ENCODE results near the gene POU2AF3.

Gene POU2AF3

DNA sequence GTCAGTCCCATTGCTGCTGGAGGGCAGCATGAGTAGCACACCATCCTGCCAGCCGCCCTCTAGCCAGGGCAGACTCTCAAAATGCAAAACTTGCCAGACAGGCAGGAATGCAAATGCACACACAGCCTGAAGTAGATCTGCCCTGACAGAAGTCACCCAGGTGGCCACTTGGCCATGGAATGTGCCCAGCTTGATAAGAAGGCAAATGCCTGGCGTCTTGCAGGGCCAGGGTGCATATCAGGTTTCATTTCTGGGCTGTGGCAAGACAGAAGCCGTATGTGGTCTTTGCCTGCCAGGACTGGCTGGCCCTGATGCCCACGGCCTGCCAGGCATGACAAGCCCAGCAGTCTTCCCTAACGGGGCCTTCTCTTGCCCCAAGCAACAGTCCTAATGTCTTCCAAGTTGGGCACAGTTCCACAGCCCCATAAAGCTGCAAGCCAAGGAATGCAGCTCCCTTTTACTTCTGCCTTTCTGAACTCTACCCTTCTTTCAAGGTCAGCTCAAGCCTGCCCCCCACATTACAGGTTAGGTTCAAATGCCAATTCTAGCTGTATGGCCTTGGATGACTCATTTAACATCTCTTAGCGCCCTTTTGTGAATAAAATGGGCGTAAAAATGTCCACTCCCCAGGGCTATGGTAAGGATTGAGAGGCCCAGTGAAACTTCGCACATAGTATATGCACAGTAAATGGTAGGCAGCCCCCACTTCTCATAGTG, 29.7 kb downstream of the POU2AF3 start:
- DNase-seq (ENCODE audit: low read depth, low spot score): no peak

DNA sequence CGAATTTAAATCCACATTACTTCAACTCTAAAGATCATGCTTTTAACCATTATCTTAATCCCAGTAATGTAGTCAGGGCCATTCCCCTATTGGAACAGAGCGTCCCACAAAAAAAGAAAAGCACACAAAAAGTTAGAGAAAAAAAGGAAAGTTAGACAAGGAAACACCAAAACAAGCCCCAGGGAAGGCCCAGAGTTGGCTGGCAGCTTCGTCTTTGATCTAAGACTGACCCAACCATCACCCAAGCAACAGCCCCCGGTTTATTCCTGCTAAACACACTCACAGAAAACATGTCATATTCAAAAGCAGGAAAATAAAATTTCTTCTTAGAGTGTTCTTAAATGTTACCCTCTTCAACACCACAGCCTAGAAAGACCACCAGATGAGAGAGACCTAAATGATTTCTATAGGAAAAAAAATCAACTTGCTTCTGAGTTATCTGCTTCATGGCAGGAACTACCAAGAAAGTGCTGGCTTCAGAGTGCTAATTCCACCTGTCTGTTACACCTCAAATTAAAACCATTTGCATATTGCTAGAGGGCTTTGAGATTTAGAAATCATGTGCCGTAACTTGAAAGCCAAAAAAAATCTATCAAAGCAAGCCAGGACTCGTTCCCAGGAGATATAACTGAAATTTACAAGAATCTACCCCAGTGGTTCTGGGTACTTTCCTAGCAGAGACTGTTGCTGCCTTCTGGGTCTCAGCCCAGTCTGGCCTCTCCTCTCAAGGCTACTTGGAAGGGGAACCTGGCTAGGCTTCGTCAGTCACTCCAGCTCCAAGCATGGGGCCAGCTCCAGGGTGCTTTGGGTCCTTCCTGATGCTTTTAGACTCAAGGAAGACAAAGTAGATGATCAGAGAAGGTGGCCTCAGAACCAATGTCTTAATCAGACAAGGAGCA, 31.2 kb downstream of the POU2AF3 start:
- no peak for DNase-seq (ENCODE audit: low read depth, low spot score)

- no peak for DNase-seq (ENCODE audit: low read depth, low spot score)
Measured at GRCh38 chr11:111330234-111330893, 32.0 kb downstream of the POU2AF3 start.

GRCh38 chr11:111331711-111332479, 33.5 kb downstream of the POU2AF3 start:
- DNase-seq (ENCODE audit: low read depth, low spot score): no peak

DNA sequence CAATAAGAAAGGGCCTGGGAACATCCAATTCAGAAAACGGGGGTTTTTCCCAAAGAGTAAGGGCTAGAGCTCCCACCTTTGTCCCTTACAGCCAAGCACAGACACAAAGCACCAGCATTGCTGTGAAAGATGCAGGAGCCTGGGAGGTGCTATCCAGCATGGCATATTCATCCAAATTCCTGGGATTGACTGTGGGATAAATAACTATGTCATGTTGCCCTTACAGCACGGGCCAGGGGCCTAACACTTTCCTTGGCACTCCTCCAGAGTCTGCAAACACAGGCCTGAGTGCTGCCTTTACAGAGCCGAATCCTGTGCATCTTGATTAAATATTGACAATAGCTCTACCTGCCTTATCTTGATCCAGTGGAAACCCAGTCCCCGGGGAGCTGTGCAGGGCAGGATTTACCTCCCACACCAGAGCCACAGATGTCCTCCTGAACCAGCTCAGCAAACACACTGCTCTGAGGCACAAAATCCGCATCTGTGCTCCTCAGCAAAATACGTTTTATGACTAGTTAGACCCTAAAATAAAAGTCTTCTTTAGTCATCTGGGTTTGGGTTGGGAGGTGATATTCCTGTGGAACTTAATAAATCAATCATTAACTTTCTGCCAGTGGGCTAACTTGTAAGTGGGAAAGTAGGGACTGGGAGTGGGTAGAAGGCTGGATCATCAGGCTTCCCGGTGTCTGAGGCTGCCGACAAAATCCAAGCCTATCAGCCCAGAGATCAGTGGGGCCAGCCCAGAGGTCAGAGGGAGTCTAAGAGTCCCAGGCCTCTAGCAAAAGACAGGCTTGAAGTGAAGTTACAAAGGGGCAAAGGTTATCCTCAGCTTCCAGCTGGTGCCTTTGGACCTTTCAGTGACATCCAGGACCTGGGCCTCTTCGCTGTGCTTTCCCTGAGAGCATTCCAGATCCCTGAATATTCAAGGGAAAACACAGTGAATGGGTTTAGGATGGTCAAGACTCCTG, 36.5 kb downstream of the POU2AF3 start:
- DNase-seq (ENCODE audit: low read depth, low spot score): no peak

- DNase-seq (ENCODE audit: low read depth, low spot score): no peak
Measured at GRCh38 chr11:111335549-111335948, 37.2 kb downstream of the POU2AF3 start.

GRCh38 chr11:111336062-111336461, 37.7 kb downstream of the POU2AF3 start:
- no peak for DNase-seq (ENCODE audit: low read depth, low spot score)

- no peak for DNase-seq (ENCODE audit: low read depth, low spot score)
Measured at GRCh38 chr11:111336582-111337256, 38.4 kb downstream of the POU2AF3 start.

- DNase-seq (ENCODE audit: low read depth, low spot score): no peak
Measured at GRCh38 chr11:111339758-111340388, 41.5 kb downstream of the POU2AF3 start.

DNA sequence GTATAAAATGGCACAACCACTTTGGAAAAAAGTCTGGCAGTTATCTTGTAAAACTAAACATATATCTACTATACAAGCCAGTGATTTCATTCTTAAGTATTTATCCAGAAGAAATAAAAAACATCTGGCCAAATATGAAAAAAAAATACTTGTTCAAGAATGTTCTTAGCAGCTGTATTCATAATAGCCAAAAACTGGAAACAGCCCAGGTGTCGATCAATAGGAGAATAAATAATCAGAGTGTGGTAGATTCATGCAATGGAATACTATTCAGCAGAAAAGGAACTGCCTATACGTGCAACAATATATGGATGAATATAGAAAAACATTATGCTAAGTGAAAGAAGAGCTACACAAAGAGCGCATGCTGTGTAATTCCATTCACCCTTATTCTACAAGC, 44.0 kb downstream of the POU2AF3 start:
- no peak for DNase-seq (ENCODE audit: low read depth, low spot score)

- DNase-seq (ENCODE audit: low read depth, low spot score): no peak
Measured at GRCh38 chr11:111344032-111344431, 45.7 kb downstream of the POU2AF3 start.

- no peak for DNase-seq (ENCODE audit: low read depth, low spot score)
Measured at GRCh38 chr11:111347002-111347722, 48.8 kb downstream of the POU2AF3 start.

- no peak for DNase-seq (ENCODE audit: low read depth, low spot score)
Measured at GRCh38 chr11:111347723-111348115, 49.4 kb downstream of the POU2AF3 start.

DNA sequence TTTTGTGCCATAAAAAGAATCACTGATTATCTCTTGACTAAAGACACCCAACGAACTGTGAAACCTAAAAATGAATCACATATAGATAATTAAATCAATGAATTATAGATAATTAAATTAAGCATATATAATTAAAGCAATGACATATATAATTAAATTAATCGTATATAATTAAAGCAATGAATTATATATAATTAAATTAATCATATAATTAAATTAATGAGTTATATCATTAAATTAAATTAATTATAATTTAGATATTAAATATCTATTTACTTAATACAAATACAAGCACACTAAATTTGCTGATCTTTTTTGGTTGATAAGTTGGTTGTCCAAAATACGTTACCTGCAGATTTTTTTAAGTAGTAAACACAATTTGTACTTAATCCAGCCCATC, 49.8 kb downstream of the POU2AF3 start:
- DNase-seq (ENCODE audit: low read depth, low spot score): no peak

GRCh38 chr11:111349191-111349695, 50.9 kb downstream of the POU2AF3 start:
- DNase-seq (ENCODE audit: low read depth, low spot score): no peak

- no peak for DNase-seq (ENCODE audit: low read depth, low spot score)
Measured at GRCh38 chr11:111350811-111351210, 52.5 kb downstream of the POU2AF3 start.

DNA sequence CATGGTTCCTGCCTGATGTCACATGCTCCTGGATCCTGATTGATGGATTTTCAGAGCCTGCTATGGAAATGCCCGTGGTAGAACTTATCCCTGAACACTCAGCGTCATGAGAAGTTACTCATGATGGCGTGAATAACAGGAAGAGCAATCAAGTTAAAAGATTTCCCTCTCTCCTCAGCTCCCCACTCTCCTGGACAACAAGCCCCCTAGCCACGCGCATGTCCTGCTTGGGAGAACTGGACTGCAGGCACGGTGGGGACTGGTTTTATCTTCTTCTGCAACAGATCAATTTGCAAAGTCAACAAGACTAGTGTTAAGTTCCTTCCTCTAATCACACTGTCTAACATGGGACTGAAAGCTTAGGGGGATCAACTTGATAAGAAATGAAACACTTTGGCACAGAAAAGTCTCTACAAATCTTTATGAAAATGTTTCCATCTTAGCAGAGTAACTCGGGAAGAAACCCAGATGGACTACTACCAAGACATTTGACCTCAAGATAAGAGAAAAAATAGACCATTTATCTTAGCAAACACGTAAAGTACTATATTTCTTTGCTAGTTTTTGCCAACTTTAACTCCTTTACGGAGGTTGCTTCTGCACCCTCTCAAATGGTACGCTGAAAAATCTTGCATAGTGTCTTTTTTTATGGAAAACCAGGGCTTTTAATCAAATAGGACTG, 53.2 kb downstream of the POU2AF3 start:
- DNase-seq (ENCODE audit: low read depth, low spot score): no peak

GRCh38 chr11:111352231-111352746, 53.9 kb downstream of the POU2AF3 start:
- no peak for DNase-seq (ENCODE audit: low read depth, low spot score)

Measured in activated CD4-positive, CD25-positive, alpha-beta regulatory T cell treated with anti-CD3 and anti-CD28 coated beads, Interleukin-2, amount 50 U/mL, for 16 hours (primary cell).